ENCODE results near the gene DEPP1. TPM values are rescaled to one million over a fixed set of nuclear protein-coding genes. Genes with fewer than 3 reads are reported as not detected.

DEPP1 gene
- total and polyA plus RNA-seq, 4 donors: 10.7 to 79.3 (median 33.5) TPM

DNA sequence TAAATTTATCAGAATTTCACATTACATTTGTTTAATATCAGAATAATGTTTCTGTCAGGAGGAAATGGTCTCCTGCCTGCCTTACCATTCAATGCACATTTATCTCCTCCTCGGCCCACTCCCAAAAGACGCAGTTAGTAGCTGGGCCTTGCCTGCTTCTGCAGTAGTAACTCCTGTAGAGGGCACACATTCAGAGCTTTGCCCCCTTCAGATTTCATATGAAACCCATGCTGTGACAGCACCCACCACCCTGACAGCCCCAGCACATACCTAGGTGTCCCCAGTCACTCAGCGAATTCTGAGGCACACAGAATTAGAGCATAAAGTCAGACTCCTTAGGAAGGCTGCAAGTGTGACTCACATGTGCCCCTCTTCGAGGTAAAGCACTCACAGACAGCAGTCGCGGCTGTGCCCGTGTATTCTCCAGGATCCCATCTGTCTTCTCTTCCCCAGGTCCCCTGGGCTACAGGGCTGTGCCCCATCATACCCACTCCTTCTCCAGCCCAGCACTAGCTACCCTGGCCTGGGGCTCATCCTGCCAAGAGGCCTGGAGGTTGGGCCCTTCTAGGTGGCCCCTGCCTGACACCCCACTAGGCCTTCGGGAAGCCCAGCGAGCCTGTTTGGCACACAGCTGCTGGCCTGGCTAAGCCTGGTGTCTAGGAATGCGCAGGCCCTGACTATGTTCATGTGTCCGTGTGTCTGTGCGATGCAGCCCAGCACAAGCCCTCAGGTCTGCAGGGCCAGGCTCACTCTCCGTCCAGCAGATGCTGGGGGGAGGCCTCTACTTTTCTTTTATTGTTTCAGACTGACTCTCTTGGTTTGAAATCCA, 4.7 kb upstream of the DEPP1 start:
- no peak for TF ChIP-seq RAD21 (IDR thresholded peaks at IDR 0.05)
- TF ChIP-seq, protein P1, sequence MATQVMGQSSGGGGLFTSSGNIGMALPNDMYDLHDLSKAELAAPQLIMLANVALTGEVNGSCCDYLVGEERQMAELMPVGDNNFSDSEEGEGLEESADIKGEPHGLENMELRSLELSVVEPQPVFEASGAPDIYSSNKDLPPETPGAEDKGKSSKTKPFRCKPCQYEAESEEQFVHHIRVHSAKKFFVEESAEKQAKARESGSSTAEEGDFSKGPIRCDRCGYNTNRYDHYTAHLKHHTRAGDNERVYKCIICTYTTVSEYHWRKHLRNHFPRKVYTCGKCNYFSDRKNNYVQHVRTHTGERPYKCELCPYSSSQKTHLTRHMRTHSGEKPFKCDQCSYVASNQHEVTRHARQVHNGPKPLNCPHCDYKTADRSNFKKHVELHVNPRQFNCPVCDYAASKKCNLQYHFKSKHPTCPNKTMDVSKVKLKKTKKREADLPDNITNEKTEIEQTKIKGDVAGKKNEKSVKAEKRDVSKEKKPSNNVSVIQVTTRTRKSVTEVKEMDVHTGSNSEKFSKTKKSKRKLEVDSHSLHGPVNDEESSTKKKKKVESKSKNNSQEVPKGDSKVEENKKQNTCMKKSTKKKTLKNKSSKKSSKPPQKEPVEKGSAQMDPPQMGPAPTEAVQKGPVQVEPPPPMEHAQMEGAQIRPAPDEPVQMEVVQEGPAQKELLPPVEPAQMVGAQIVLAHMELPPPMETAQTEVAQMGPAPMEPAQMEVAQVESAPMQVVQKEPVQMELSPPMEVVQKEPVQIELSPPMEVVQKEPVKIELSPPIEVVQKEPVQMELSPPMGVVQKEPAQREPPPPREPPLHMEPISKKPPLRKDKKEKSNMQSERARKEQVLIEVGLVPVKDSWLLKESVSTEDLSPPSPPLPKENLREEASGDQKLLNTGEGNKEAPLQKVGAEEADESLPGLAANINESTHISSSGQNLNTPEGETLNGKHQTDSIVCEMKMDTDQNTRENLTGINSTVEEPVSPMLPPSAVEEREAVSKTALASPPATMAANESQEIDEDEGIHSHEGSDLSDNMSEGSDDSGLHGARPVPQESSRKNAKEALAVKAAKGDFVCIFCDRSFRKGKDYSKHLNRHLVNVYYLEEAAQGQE (IDR thresholded peaks at IDR 0.05): no peak
- TF ChIP-seq, protein P2, sequence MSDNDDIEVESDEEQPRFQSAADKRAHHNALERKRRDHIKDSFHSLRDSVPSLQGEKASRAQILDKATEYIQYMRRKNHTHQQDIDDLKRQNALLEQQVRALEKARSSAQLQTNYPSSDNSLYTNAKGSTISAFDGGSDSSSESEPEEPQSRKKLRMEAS (IDR thresholded peaks at IDR 0.05): no peak
- TF ChIP-seq FOXA2 (IDR thresholded peaks at IDR 0.05): no peak
- no peak for TF ChIP-seq JUND (IDR thresholded peaks at IDR 0.05)
- TF ChIP-seq RXRA (IDR thresholded peaks at IDR 0.05): no peak
- no peak for TF ChIP-seq SP1 (IDR thresholded peaks at IDR 0.05)
- no peak for TF ChIP-seq GABPA (IDR thresholded peaks at IDR 0.05 in 1 of 2, conservative IDR thresholded peaks at IDR 0.05 in 1 of 2)
- TF ChIP-seq TAF1 (conservative IDR thresholded peaks at IDR 0.05): no peak
- TF ChIP-seq EGR1 (IDR thresholded peaks at IDR 0.05; ENCODE audit: low read depth in 2 of 2): no peak
- TF ChIP-seq, protein P3, sequence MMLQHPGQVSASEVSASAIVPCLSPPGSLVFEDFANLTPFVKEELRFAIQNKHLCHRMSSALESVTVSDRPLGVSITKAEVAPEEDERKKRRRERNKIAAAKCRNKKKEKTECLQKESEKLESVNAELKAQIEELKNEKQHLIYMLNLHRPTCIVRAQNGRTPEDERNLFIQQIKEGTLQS (IDR thresholded peaks at IDR 0.05): no peak
- TF ChIP-seq FOXA1 (IDR thresholded peaks at IDR 0.05): no peak
- TF ChIP-seq, protein P4, sequence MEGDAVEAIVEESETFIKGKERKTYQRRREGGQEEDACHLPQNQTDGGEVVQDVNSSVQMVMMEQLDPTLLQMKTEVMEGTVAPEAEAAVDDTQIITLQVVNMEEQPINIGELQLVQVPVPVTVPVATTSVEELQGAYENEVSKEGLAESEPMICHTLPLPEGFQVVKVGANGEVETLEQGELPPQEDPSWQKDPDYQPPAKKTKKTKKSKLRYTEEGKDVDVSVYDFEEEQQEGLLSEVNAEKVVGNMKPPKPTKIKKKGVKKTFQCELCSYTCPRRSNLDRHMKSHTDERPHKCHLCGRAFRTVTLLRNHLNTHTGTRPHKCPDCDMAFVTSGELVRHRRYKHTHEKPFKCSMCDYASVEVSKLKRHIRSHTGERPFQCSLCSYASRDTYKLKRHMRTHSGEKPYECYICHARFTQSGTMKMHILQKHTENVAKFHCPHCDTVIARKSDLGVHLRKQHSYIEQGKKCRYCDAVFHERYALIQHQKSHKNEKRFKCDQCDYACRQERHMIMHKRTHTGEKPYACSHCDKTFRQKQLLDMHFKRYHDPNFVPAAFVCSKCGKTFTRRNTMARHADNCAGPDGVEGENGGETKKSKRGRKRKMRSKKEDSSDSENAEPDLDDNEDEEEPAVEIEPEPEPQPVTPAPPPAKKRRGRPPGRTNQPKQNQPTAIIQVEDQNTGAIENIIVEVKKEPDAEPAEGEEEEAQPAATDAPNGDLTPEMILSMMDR (IDR thresholded peaks at IDR 0.05; ENCODE audit: low read depth, low read length, missing input control): no peak
- TF ChIP-seq, protein P5, sequence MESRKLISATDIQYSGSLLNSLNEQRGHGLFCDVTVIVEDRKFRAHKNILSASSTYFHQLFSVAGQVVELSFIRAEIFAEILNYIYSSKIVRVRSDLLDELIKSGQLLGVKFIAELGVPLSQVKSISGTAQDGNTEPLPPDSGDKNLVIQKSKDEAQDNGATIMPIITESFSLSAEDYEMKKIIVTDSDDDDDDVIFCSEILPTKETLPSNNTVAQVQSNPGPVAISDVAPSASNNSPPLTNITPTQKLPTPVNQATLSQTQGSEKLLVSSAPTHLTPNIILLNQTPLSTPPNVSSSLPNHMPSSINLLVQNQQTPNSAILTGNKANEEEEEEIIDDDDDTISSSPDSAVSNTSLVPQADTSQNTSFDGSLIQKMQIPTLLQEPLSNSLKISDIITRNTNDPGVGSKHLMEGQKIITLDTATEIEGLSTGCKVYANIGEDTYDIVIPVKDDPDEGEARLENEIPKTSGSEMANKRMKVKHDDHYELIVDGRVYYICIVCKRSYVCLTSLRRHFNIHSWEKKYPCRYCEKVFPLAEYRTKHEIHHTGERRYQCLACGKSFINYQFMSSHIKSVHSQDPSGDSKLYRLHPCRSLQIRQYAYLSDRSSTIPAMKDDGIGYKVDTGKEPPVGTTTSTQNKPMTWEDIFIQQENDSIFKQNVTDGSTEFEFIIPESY (IDR thresholded peaks at IDR 0.05): no peak
- no peak for TF ChIP-seq YY1 (IDR thresholded peaks at IDR 0.05)
- no peak for TF ChIP-seq NR2F2 (IDR thresholded peaks at IDR 0.05)
- TF ChIP-seq HNF4A (conservative IDR thresholded peaks at IDR 0.05): no peak
- no peak for TF ChIP-seq HNF4G (IDR thresholded peaks at IDR 0.05)
- Histone ChIP-seq H3K9me3 (ENCODE audit: control insufficient read depth in 4 of 4, low read length in 3 of 4) (no peaks in the 10 kb centered on the region), H3K27me3 (ENCODE audit: control insufficient read depth in 4 of 4, insufficient read depth in 4 of 4, low read length in 3 of 4) (no peaks in the 10 kb centered on the region), H3K4me3 (ENCODE audit: low read depth in 1 of 3, low read length in 3 of 3) (no peak overlapping the region), H3K27ac (ENCODE audit: low read depth in 1 of 2, low read length in 2 of 2) (no peak overlapping the region), H3K36me3 (ENCODE audit: control insufficient read depth in 4 of 4, insufficient read depth in 3 of 4, low read depth in 1 of 4, low read length in 3 of 4) (no peaks in the 10 kb centered on the region), H3K4me1 (ENCODE audit: control insufficient read depth in 4 of 4, insufficient read depth in 4 of 4, low read length in 3 of 4) (peaks cover 27 to 39% (median 33%) of the 10 kb centered on the region in 4 donors), H3K9ac (ENCODE audit: low read depth in 1 of 2, low read length in 2 of 2) (no peak overlapping the region)
- no peak for DNase-seq (ENCODE audit: low spot score)
- WGBS: 96% methylated on average over 13 of the region's 13 CpGs
